Thoracic aorta (tissue), 2 donors: ENCODE results near the gene COX7C. TPM values are rescaled to one million over a fixed set of nuclear protein-coding genes. Genes with fewer than 3 reads are reported as not detected.

ENCODE experiments used
- ATAC-seq: fragments of 150-250 bp; one replicate; pipeline ENCODE4 v1.8.0; 2017; ENCODE audit warnings: low read depth; ENCODE audit not compliant: insufficient number of reproducible peaks, low FRiP score
- DNase-seq: peaks from one replicate; pipeline ENCODE4 v3.0.0-alpha.2; 2020; ENCODE audit warnings: low spot score
- H3K27ac ChIP-seq, 2 donors: fragments of 200-600 bp; sonication (generic); 1 replicate in 1 of 2; 2 replicates in 1 of 2; pipeline ENCODE4 v1.5.1; 2016; ENCODE audit warnings: mild to moderate bottlenecking in 2 of 2, moderate library complexity in 2 of 2
- H3K27me3 ChIP-seq: fragments of 200-600 bp; sonication (generic); replicated peaks from 2 replicates; pipeline ENCODE4 v1.6.0; 2016; ENCODE audit warnings: mild to moderate bottlenecking; ENCODE audit not compliant: insufficient read depth
- H3K36me3 ChIP-seq: fragments of 200-600 bp; sonication (generic); one replicate; pipeline ENCODE4 v1.5.1; 2016
- H3K4me1 ChIP-seq, 2 donors: fragments of 200-600 bp; sonication (generic); 1 replicate in 1 of 2; 2 replicates in 1 of 2; pipeline versions ENCODE4 v1.5.1 to v1.6.0; 2016; ENCODE audit warnings: low read depth in 2 of 2, mild to moderate bottlenecking in 1 of 2; ENCODE audit not compliant: control insufficient read depth in 1 of 2
- H3K4me3 ChIP-seq: fragments of 200-600 bp; sonication (generic); 2 replicates; pipeline ENCODE4 v1.5.1; 2016; ENCODE audit warnings: mild to moderate bottlenecking
- H3K9me3 ChIP-seq: fragments of 200-600 bp; sonication (generic); 2 replicates; pipeline ENCODE4 v1.5.1; 2016
- total RNA-seq, 2 donors: library from RNA; depleted of rRNA; stranded (reverse); fragments of >200 nt; gene quantifications; one replicate each; pipeline versions ENCODE4 v1.1.0 to v1.2.3, GENCODE V29; 2016
- TF ChIP-seq, protein P1 (sequence below): fragments of 200-600 bp; sonication (generic); IDR thresholded peaks from one replicate; pipeline ENCODE4 v1.5.1; 2019; ENCODE audit warnings: antibody characterized with exemption

Gene COX7C
- total RNA-seq, 2 donors from 2014 or later: 226 to 240 TPM

DNA sequence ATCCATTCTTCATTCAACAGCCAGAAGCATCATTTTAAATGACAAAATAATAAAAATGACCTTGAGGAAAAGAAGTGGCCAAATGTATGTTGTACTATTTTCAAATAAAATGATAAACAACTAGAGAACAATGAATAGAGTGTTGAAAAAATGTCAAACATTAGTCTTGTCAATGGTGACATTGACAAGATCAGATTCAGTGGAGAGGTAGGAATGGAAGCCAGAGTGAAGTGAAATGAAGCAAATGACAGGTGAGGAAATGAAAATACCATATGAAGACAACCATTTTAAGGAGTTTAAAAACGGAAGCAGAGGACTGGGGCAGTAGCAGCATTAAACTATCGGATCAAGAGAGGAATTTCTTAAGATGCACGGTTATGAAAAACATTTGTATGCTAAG lies 38.2 kb upstream of the COX7C start:
- H3K36me3 ChIP-seq: no peaks in the 10 kb centered on the region
- H3K27me3 ChIP-seq: no peaks in the 10 kb centered on the region
- H3K4me1 ChIP-seq: no peaks in the 10 kb centered on the region
- no peak overlapping the region for H3K4me3 ChIP-seq
- no peak overlapping the region for H3K27ac ChIP-seq
- DNase-seq (no peak), ATAC-seq (no peak)
- H3K9me3 ChIP-seq: no peaks in the 10 kb centered on the region
- TF ChIP-seq, protein P1, sequence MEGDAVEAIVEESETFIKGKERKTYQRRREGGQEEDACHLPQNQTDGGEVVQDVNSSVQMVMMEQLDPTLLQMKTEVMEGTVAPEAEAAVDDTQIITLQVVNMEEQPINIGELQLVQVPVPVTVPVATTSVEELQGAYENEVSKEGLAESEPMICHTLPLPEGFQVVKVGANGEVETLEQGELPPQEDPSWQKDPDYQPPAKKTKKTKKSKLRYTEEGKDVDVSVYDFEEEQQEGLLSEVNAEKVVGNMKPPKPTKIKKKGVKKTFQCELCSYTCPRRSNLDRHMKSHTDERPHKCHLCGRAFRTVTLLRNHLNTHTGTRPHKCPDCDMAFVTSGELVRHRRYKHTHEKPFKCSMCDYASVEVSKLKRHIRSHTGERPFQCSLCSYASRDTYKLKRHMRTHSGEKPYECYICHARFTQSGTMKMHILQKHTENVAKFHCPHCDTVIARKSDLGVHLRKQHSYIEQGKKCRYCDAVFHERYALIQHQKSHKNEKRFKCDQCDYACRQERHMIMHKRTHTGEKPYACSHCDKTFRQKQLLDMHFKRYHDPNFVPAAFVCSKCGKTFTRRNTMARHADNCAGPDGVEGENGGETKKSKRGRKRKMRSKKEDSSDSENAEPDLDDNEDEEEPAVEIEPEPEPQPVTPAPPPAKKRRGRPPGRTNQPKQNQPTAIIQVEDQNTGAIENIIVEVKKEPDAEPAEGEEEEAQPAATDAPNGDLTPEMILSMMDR: no peak

DNA sequence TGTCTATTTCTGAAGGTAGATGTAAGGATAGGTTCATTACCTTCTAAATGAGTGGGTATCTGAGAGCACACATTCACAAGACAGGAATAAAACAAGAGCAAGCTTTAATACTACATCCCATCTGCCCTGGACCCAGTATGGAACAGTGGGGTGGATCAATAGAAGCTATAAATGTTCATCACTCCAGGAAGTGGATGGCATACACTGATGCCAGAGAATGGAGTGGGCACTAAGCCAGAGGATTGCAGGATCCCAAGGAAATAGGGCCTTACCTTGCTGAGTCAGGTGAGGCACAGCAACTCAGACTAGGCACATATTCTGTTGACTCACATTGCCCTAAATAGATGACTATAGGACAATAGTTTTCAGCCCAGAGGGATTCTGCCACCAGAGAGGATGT lies 21.3 kb upstream of the COX7C start:
- DNase-seq: no peak
- TF ChIP-seq, protein P1: no peak
- H3K27me3 ChIP-seq: no peaks in the 10 kb centered on the region
- H3K9me3 ChIP-seq: no peaks in the 10 kb centered on the region
- no peak overlapping the region for H3K27ac ChIP-seq
- ATAC-seq: no peak
- no peak overlapping the region for H3K4me3 ChIP-seq
- no peaks in the 10 kb centered on the region for H3K4me1 ChIP-seq
- H3K36me3 ChIP-seq: no peaks in the 10 kb centered on the region

DNA sequence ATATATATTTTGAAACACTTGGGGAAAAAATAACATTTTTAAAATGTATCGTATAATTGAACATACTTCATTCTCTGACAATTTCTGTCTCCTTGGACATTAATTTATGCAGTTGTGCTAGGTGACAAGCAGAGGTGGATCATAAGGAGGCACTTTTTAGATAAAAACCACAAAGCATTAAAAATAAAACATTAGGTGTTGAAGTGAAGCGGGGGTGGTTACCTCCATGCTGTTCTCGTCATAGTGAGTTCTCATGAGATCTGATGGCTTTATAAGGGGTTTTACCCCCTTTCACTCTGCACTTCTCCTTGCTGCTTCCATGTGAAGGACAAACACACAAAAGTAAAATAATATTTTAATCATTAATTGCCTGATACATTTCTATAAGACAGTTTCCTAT lies 11.9 kb upstream of the COX7C start:
- ATAC-seq (no peak), DNase-seq (no peak)
- Histone ChIP-seq H3K4me3 (no peak overlapping the region), H3K4me1 (no peaks in the 10 kb centered on the region), H3K27ac (no peak overlapping the region), H3K36me3 (no peaks in the 10 kb centered on the region), H3K9me3 (no peaks in the 10 kb centered on the region), H3K27me3 (no peaks in the 10 kb centered on the region)
- TF ChIP-seq, protein P1: no peak

DNA sequence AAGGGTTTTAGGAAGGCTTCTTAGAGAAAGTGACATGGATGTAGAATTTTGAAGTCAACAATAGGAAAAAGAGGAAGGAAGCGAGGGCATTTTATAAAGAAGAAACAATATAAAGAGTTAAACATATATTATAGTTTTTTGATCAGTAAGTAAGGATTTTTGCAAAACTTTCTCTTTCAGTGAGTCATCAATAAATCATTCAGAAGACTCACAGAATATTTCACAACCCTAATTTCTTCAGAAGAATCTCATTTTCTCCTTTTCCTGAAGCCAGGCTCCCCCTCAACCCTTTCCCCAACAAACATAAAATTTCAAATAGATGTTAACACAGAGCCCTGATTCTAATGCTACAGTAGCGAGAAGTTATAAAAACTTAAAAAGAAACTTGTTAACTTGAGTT lies 4.3 kb upstream of the COX7C start:
- no peak overlapping the region for H3K4me3 ChIP-seq
- H3K4me1 ChIP-seq: peaks cover under 1% of the 10 kb centered on the region in 2 donors
- H3K36me3 ChIP-seq: no peaks in the 10 kb centered on the region
- no peaks in the 10 kb centered on the region for H3K27me3 ChIP-seq
- H3K27ac ChIP-seq: no peak overlapping the region
- no peaks in the 10 kb centered on the region for H3K9me3 ChIP-seq
- TF ChIP-seq, protein P1: no peak
- DNase-seq (no peak), ATAC-seq (no peak)

DNA sequence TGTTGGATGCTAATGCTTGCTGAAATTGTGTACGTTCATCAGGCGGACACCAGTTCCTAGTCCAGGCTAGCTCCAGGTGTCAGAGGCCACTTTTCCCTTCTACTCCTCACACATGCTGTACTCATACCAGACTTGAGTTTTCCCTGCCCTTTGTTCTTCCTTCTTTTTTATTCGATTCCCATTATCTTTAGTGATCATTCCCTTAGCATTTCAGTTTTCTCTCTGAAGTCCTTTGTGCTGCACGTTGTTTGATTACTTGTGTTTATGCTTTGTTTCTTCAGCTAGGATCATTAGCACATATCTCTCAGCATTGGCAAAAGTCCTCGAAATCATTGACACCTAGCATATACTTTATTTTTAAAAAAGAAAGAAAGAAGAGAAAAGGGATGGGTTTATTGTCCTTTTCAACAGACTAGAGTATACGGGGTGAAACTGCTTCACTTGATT lies 409 bp upstream of the COX7C start:
- Histone ChIP-seq H3K4me3 (peak overlapping the region; percentile 98), H3K27ac (peak overlapping the region in 1 of 2 donors; percentile 87), H3K27me3 (no peaks in the 10 kb centered on the region), H3K36me3 (peaks cover 8% of the 10 kb centered on the region), H3K4me1 (peaks cover 2 to 11% of the 10 kb centered on the region in 2 donors), H3K9me3 (no peaks in the 10 kb centered on the region)
- no peak for ATAC-seq
- no peak for DNase-seq
- TF ChIP-seq, protein P1: no peak
